OCI-LY3 (cell line): ENCODE results near the gene FRMD4A.

ENCODE experiments used
- H2AFZ ChIP-seq: fragments of 200-600, 300-600 bp; shearing (Covaris generic); 2 replicates; pipeline ENCODE4 v1.6.0; 2014; ENCODE audit warnings: antibody characterized with exemption, low read depth, low read length
- H3K27ac ChIP-seq: fragments of 200-600, 300-600 bp; sonication (generic); 2 replicates; pipeline ENCODE4 v1.5.1; 2014; ENCODE audit warnings: mild to moderate bottlenecking, low read length, moderate library complexity, mixed read lengths
- H3K27me3 ChIP-seq: fragments of 200-600, 300-600 bp; sonication (generic); 2 replicates; pipeline ENCODE4 v1.6.1; 2014; ENCODE audit warnings: low read depth, low read length, mixed read lengths
- H3K36me3 ChIP-seq: fragments of 200-600, 300-600 bp; sonication (generic); replicated peaks from 2 replicates; pipeline ENCODE3; 2014; ENCODE audit warnings: low read depth, low read length, mixed read lengths
- H3K4me1 ChIP-seq: fragments of 300-600, 200-600 bp; sonication (generic); 2 replicates; pipeline ENCODE4 v1.6.1; 2014; ENCODE audit warnings: low read length, mixed read lengths
- H3K4me2 ChIP-seq: fragments of 200-600, 300-600 bp; sonication (generic); 2 replicates; pipeline ENCODE4 v1.6.1; 2014; ENCODE audit warnings: low read length, mixed read lengths
- H3K4me3 ChIP-seq: fragments of 300-600, 200-600 bp; sonication (generic); 2 replicates; pipeline ENCODE4 v1.5.1; 2014; ENCODE audit warnings: antibody characterized with exemption, mild to moderate bottlenecking, low read length, moderate library complexity
- H3K79me2 ChIP-seq: fragments of 300-600, 200-600 bp; shearing (Covaris generic); 2 replicates; pipeline ENCODE4 v1.6.1; 2014; ENCODE audit warnings: mild to moderate bottlenecking, low read length, mixed read lengths
- H3K9ac ChIP-seq: fragments of 300-600, 200-600 bp; shearing (Covaris generic); 2 replicates; pipeline ENCODE4 v1.6.0; 2014; ENCODE audit warnings: mild to moderate bottlenecking, low read length, moderate library complexity
- H3K9me3 ChIP-seq: fragments of 200-600, 300-600 bp; shearing (Covaris generic); 2 replicates; pipeline ENCODE4 v1.6.1; 2014; ENCODE audit warnings: low read length, mixed read lengths; ENCODE audit not compliant: insufficient read depth
- H4K20me1 ChIP-seq: fragments of 200-600, 300-600 bp; sonication (generic); 2 replicates; pipeline ENCODE4 v1.6.1; 2016; ENCODE audit warnings: low read length, mixed read lengths; ENCODE audit not compliant: insufficient read depth
- EZH2phosphoT487 ChIP-seq: fragments of 200-600 bp; shearing (Covaris generic); IDR thresholded peaks from 2 replicates; pipeline ENCODE4 v1.6.1; 2018; ENCODE audit warnings: antibody characterized with exemption, mixed run types, low read depth
- TF ChIP-seq, protein P1 (sequence below): fragments of 200-600, 300-600 bp; sonication (generic); IDR thresholded peaks from 2 replicates; pipeline ENCODE4 v1.5.1; 2014; ENCODE audit warnings: antibody characterized with exemption, low read length, low read depth

FRMD4A gene

DNA sequence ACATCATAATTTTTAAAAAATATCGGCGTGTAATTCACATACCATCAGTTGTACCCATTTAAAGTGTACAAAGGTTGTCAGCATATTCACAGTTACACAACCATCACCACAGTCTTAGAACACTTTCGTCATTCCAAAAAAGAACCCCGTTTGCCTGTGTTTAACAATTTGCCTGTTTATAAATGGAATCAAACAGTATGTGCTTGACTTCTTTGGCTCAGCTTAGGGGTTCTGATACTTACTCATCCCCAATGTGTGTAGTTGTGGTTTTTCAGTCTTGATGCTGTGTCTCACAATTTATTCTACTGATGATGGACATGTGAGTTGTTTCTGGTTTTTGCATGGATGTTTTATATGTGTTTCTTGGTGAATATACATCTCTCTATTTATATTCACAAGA lies 693.9 kb downstream of the FRMD4A start:
- no peaks in the 10 kb centered on the region for H4K20me1 ChIP-seq
- TF ChIP-seq EZH2phosphoT487: no peak
- TF ChIP-seq, protein P1, sequence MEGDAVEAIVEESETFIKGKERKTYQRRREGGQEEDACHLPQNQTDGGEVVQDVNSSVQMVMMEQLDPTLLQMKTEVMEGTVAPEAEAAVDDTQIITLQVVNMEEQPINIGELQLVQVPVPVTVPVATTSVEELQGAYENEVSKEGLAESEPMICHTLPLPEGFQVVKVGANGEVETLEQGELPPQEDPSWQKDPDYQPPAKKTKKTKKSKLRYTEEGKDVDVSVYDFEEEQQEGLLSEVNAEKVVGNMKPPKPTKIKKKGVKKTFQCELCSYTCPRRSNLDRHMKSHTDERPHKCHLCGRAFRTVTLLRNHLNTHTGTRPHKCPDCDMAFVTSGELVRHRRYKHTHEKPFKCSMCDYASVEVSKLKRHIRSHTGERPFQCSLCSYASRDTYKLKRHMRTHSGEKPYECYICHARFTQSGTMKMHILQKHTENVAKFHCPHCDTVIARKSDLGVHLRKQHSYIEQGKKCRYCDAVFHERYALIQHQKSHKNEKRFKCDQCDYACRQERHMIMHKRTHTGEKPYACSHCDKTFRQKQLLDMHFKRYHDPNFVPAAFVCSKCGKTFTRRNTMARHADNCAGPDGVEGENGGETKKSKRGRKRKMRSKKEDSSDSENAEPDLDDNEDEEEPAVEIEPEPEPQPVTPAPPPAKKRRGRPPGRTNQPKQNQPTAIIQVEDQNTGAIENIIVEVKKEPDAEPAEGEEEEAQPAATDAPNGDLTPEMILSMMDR: no peak
- H3K27me3 ChIP-seq: no peaks in the 10 kb centered on the region
- no peak overlapping the region for H2AFZ ChIP-seq
- H3K79me2 ChIP-seq: no peaks in the 10 kb centered on the region
- H3K27ac ChIP-seq: no peak overlapping the region
- no peak overlapping the region for H3K9ac ChIP-seq
- H3K4me3 ChIP-seq: no peak overlapping the region
- no peak overlapping the region for H3K4me2 ChIP-seq
- peaks cover 15% of the 10 kb centered on the region for H3K4me1 ChIP-seq
- H3K36me3 ChIP-seq: no peaks in the 10 kb centered on the region
- no peaks in the 10 kb centered on the region for H3K9me3 ChIP-seq

DNA sequence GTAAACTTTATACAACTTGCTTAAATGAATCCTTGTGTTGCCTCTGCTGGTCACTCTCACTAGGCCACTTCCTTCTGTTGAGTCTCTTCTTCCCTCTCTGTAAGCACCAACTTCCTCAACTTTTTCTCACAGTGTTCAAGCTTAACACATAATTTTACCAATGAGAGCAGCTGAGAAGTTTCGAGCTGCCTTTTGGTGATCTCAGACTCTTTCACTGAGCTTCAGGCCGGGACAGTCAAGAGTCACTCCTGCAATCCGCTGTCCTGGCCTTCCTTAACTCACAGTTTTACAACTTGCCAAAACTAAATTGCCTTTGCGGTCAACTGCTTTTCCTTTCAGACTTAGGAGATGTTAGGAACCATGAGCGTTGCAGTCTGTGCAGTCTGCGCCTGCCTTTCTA lies 696.5 kb downstream of the FRMD4A start:
- Histone ChIP-seq H2AFZ (no peak overlapping the region), H3K9me3 (no peaks in the 10 kb centered on the region), H3K27me3 (no peaks in the 10 kb centered on the region), H3K27ac (no peak overlapping the region), H3K4me3 (no peak overlapping the region), H3K4me2 (no peak overlapping the region), H3K9ac (no peak overlapping the region), H3K79me2 (no peaks in the 10 kb centered on the region), H4K20me1 (no peaks in the 10 kb centered on the region), H3K36me3 (no peaks in the 10 kb centered on the region), H3K4me1 (peaks cover 15% of the 10 kb centered on the region)
- no peak for TF ChIP-seq EZH2phosphoT487
- TF ChIP-seq, protein P1: no peak

DNA sequence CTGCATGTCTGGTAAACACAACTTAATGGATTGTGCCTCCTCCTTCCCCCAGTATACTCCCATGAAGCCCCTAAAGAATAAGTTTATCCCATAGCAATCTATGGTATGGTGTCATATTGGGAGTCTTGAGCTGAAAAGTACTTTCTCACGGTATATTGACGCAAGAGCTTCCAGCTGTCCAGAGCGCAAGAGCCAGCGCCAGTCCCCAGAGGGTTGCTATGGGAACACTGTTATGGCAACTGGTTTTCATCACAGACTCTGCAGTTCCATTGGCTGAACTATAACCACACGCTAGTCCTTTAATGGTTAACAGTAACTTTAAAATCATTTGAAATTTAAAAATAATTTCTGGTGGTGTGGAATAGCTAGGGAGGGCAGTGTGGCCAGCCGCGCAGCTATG lies 697.0 kb downstream of the FRMD4A start:
- H3K27me3 ChIP-seq: no peaks in the 10 kb centered on the region
- TF ChIP-seq, protein P1: no peak
- TF ChIP-seq EZH2phosphoT487: no peak
- no peaks in the 10 kb centered on the region for H4K20me1 ChIP-seq
- no peaks in the 10 kb centered on the region for H3K36me3 ChIP-seq
- H3K4me1 ChIP-seq: peaks cover 15% of the 10 kb centered on the region
- H2AFZ ChIP-seq: no peak overlapping the region
- H3K4me2 ChIP-seq: no peak overlapping the region
- no peak overlapping the region for H3K27ac ChIP-seq
- no peaks in the 10 kb centered on the region for H3K79me2 ChIP-seq
- H3K9ac ChIP-seq: no peak overlapping the region
- H3K4me3 ChIP-seq: no peak overlapping the region
- no peaks in the 10 kb centered on the region for H3K9me3 ChIP-seq

- H3K27ac ChIP-seq: no peak overlapping the region
- no peaks in the 10 kb centered on the region for H3K36me3 ChIP-seq
- no peak overlapping the region for H3K9ac ChIP-seq
- no peaks in the 10 kb centered on the region for H3K27me3 ChIP-seq
- no peaks in the 10 kb centered on the region for H3K79me2 ChIP-seq
- TF ChIP-seq, protein P1: no peak
- no peak for TF ChIP-seq EZH2phosphoT487
- no peak overlapping the region for H2AFZ ChIP-seq
- 0 out of 2 replicates have a peak overlapping the region, but pooled peaks have one; percentile 20 for H3K4me2 ChIP-seq
- H3K4me1 ChIP-seq: peaks cover 15% of the 10 kb centered on the region
- H4K20me1 ChIP-seq: no peaks in the 10 kb centered on the region
- no peaks in the 10 kb centered on the region for H3K9me3 ChIP-seq
- H3K4me3 ChIP-seq: no peak overlapping the region
These were observed 697.8 kb downstream of the FRMD4A start for GRCh38 chr10:13632884-13633440.
